ENCODE measurements around the gene LAMA2.

LAMA2 gene

DNA sequence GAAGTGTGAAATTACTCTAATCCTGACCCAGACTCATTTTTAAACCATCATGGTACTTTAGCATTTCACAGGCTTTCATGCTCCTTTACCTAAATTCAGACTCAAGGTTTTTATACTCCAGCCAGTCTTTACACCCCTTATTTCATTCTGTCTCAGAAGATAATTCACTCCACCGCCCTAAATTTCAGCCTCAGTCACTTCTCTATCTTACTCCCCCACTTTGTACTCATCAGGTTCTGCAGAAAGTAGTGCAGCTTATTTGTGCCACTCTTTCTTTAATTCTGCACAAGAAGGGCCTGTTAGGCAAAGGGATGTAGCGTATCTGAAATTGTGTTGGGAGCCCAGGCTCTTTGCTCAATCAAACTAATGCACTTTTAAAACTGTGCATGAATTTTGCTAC, 621.5 kb downstream of the LAMA2 start:
- TF ChIP-seq EP300 (IDR thresholded peaks at IDR 0.05; ENCODE audit: borderline replicate concordance) = no peak
- no peak for TF ChIP-seq RAD21 (IDR thresholded peaks at IDR 0.05; ENCODE audit: low read depth)
- TF ChIP-seq, protein P1, sequence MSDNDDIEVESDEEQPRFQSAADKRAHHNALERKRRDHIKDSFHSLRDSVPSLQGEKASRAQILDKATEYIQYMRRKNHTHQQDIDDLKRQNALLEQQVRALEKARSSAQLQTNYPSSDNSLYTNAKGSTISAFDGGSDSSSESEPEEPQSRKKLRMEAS (IDR thresholded peaks at IDR 0.05) = no peak
- TF ChIP-seq TEAD4 (IDR thresholded peaks at IDR 0.05) = no peak

DNA sequence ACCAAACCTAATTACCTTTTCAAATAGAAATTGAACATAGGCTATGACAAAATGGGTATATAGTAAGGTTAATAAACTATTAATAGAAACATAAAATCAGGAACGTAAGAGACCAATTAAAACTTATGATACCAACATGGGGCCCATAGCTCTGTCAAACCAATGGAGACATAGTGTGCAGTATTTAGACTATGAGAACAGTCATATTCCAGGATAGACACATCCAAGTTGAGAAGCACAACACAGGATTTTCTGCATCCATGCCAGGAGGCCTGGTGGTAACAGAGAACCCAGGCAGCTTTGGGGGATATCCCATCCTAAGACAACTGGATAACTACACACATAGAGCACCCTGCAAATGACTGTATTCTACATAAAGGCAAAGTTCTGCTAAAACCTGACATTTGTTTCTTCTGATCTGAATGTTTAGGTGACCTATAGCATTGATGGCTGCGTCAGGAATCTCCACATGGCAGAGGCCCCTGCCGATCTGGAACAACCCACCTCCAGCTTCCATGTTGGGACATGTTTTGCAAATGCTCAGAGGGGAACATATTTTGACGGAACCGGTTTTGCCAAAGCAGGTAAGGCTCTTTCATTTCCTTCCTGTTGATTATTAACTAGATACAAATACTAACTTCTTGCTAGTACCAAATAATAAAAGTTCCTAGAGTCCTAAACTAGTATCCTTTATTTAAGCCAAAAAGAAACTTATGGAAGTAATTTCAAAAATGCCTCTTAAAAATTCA, 624.3 kb downstream of the LAMA2 start:
- TF ChIP-seq EGR1 (IDR thresholded peaks at IDR 0.05) (no peak), TEAD4 (IDR thresholded peaks at IDR 0.05) (no peak), EP300 (IDR thresholded peaks at IDR 0.05; ENCODE audit: borderline replicate concordance) (no peak), CREB1 (IDR thresholded peaks at IDR 0.05; ENCODE audit: low read depth) (no peak), RAD21 (IDR thresholded peaks at IDR 0.05; ENCODE audit: low read depth) (no peak), YY1 (IDR thresholded peaks at IDR 0.05; ENCODE audit: low read depth) (no peak), TAF1 (IDR thresholded peaks at IDR 0.05; ENCODE audit: low read depth) (no peak), NFIC (IDR thresholded peaks at IDR 0.05) (no peak), TCF12 (IDR thresholded peaks at IDR 0.05; ENCODE audit: low read depth) (no peak), FOXM1 (IDR thresholded peaks at IDR 0.05; ENCODE audit: borderline replicate concordance, low read depth) (no peak), CEBPB (IDR thresholded peaks at IDR 0.05) (no peak)
- TF ChIP-seq, protein P1 (IDR thresholded peaks at IDR 0.05) = no peak
- TF ChIP-seq, protein P2, sequence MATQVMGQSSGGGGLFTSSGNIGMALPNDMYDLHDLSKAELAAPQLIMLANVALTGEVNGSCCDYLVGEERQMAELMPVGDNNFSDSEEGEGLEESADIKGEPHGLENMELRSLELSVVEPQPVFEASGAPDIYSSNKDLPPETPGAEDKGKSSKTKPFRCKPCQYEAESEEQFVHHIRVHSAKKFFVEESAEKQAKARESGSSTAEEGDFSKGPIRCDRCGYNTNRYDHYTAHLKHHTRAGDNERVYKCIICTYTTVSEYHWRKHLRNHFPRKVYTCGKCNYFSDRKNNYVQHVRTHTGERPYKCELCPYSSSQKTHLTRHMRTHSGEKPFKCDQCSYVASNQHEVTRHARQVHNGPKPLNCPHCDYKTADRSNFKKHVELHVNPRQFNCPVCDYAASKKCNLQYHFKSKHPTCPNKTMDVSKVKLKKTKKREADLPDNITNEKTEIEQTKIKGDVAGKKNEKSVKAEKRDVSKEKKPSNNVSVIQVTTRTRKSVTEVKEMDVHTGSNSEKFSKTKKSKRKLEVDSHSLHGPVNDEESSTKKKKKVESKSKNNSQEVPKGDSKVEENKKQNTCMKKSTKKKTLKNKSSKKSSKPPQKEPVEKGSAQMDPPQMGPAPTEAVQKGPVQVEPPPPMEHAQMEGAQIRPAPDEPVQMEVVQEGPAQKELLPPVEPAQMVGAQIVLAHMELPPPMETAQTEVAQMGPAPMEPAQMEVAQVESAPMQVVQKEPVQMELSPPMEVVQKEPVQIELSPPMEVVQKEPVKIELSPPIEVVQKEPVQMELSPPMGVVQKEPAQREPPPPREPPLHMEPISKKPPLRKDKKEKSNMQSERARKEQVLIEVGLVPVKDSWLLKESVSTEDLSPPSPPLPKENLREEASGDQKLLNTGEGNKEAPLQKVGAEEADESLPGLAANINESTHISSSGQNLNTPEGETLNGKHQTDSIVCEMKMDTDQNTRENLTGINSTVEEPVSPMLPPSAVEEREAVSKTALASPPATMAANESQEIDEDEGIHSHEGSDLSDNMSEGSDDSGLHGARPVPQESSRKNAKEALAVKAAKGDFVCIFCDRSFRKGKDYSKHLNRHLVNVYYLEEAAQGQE (IDR thresholded peaks at IDR 0.05; ENCODE audit: low read depth) = no peak
- TF ChIP-seq, protein P3, sequence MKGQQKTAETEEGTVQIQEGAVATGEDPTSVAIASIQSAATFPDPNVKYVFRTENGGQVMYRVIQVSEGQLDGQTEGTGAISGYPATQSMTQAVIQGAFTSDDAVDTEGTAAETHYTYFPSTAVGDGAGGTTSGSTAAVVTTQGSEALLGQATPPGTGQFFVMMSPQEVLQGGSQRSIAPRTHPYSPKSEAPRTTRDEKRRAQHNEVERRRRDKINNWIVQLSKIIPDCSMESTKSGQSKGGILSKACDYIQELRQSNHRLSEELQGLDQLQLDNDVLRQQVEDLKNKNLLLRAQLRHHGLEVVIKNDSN (IDR thresholded peaks at IDR 0.05) = no peak

DNA sequence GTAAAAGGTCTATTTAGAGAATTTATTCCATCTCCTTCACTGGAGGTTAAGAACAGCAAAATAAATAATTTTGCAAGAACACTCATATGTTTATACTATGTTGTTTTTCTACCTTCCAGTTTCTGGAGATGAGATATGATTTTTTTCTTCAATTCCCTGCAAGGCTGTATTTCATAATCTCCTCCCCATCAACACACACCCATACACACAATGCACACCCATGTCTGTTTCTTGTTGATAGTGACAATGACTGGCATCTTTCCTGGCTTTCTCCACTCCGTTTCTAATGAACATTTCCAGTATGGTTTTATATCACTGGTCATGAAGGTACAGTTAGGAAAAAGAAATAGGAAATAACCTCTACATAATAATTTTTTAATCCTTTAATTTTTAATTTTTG, 624.9 kb downstream of the LAMA2 start:
- TF ChIP-seq CREB1 (IDR thresholded peaks at IDR 0.05; ENCODE audit: low read depth) (no peak), TEAD4 (IDR thresholded peaks at IDR 0.05) (no peak), EP300 (IDR thresholded peaks at IDR 0.05; ENCODE audit: borderline replicate concordance) (no peak), NFIC (IDR thresholded peaks at IDR 0.05) (no peak), FOXM1 (IDR thresholded peaks at IDR 0.05; ENCODE audit: borderline replicate concordance, low read depth) (no peak), ZBTB7A (IDR thresholded peaks at IDR 0.05; ENCODE audit: low read depth) (no peak), TCF12 (IDR thresholded peaks at IDR 0.05; ENCODE audit: low read depth) (no peak), RAD21 (IDR thresholded peaks at IDR 0.05; ENCODE audit: low read depth) (no peak), EGR1 (IDR thresholded peaks at IDR 0.05) (no peak), CEBPB (IDR thresholded peaks at IDR 0.05) (no peak), YY1 (IDR thresholded peaks at IDR 0.05; ENCODE audit: low read depth) (no peak), TAF1 (IDR thresholded peaks at IDR 0.05; ENCODE audit: low read depth) (no peak)
- TF ChIP-seq, protein P2 (IDR thresholded peaks at IDR 0.05; ENCODE audit: low read depth) = no peak
- TF ChIP-seq, protein P3 (IDR thresholded peaks at IDR 0.05) = no peak
- TF ChIP-seq, protein P1 (IDR thresholded peaks at IDR 0.05) = no peak

DNA sequence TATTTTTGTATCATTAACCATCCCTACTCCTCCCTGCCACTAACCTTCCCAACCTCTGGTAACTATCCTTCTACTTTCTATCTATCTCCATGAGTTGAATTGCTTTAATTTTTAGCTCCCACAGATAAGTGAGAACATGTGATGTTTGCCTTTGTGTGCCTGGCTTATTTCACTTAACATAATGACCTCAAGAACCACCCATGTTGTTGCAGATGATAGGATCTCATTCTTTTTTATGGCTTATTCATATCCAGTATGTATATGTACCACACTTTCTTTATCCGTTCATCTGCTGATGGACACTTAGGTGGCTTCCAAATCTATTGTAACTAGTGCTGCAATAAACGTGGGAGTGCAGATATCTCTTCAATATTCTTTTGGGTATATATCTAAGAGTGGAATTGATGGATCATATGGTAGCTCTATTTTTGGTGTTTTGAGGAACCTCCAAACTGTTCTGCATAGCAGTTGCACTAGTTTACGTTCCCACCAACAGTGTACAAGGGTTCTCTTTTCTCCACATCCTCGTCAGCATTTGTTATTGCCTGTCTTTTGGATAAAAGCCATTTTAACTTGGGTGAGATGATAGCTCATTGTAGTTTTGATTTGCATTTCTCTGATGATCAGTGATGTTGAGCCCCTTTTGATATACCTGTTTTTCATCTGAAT, 625.7 kb downstream of the LAMA2 start:
- TF ChIP-seq ZBTB7A (IDR thresholded peaks at IDR 0.05; ENCODE audit: low read depth) = no peak
- TF ChIP-seq TAF1 (IDR thresholded peaks at IDR 0.05; ENCODE audit: low read depth) = no peak
- TF ChIP-seq RAD21 (IDR thresholded peaks at IDR 0.05; ENCODE audit: low read depth) = no peak

DNA sequence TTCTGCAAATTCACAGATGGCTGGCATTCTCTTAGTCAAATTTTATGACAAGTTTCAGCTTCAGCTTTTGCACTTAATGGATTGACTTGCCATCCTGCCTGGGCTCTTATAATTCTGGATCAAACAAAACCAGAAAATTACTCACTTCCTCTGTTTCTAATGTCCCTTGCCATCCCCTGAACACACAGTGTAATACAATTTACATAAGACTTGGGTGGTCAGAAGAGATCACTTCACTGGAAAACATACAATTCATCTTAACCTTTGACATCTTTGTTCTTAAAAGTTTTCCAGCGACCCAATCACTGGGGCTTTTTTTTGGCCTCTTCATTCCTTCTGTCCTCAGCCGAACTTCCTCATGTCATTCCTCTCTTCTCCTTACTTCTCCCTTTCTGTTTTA, 628.0 kb downstream of the LAMA2 start:
- TF ChIP-seq YY1 (IDR thresholded peaks at IDR 0.05; ENCODE audit: low read depth) = no peak
- TF ChIP-seq, protein P1 (IDR thresholded peaks at IDR 0.05) = no peak
- no peak for TF ChIP-seq CEBPB (IDR thresholded peaks at IDR 0.05)
- TF ChIP-seq, protein P2 (IDR thresholded peaks at IDR 0.05; ENCODE audit: low read depth) = no peak
- TF ChIP-seq CREB1 (IDR thresholded peaks at IDR 0.05; ENCODE audit: low read depth) = no peak
